Endothelial cell of umbilical vein (primary cell): ENCODE results near the gene FSTL4. TPM values are rescaled to one million over a fixed set of nuclear protein-coding genes. Genes with fewer than 3 reads are reported as not detected.

Source experiments
- Bru-seq: library from RNA; stranded (reverse); fragments of 400-500 nt; gene quantifications from one replicate; lab custom pipeline; 2021; lab: Mats Ljungman, UMichigan
- BruChase-seq, 2 experiments: library from RNA; stranded (reverse); fragments of 400-500 nt; gene quantifications; one replicate each; lab custom pipeline; 2021; lab: Mats Ljungman, UMichigan
- BruUV-seq: library from RNA; stranded (reverse); fragments of 400-500 nt; replicated peaks from 2 replicates; lab custom pipeline; 2021; lab: Mats Ljungman, UMichigan
- CTCF ChIA-PET: fragments of 300-600, 350-600 bp; sonication (Branson Sonifier 250); formaldehyde crosslinking; loops from one replicate; lab custom pipeline; 2021; ENCODE audit warnings: antibody characterized with exemption, inconsistent platforms; lab: Charles Lee
- POLR2A ChIA-PET: fragments of 300-600, 350-600 bp; sonication (Branson Sonifier 250); formaldehyde crosslinking; loops from one replicate; lab custom pipeline; 2021; ENCODE audit warnings: antibody characterized with exemption, inconsistent platforms; lab: Charles Lee
- DNase-seq: peaks from one replicate; pipeline ENCODE4 v3.0.0-alpha.2; 2011; ENCODE audit warnings: low read depth, low spot score
- FAIRE-seq: peaks from 2 replicates; lab custom pipeline; 2011; peaks lifted over from hg19 to GRCh38; lab: Jason Lieb, UNC
- H2AFZ ChIP-seq: 2 replicates; pipeline ENCODE4 v1.6.0; 2012; ENCODE audit warnings: low read depth, low read length, control low read depth, inconsistent platforms
- H3K27ac ChIP-seq: 2 replicates; pipeline ENCODE4 v1.5.1; 2011; ENCODE audit warnings: low read depth, mild to moderate bottlenecking, control low read depth, low read length, moderate library complexity; ENCODE audit not compliant: insufficient read depth
- H3K27me3 ChIP-seq, 2 experiments: 2 replicates each; pipeline versions ENCODE4 v1.6.0 to v1.6.1; 2011; ENCODE audit warnings: low read length in 2 of 2, mixed read lengths in 1 of 2; ENCODE audit not compliant: control insufficient read depth in 2 of 2, insufficient read depth in 2 of 2
- H3K36me3 ChIP-seq, 2 experiments: 2 replicates in 1 of 2; 3 replicates in 1 of 2; pipeline ENCODE4 v1.5.1; 2011; ENCODE audit warnings: low read length in 2 of 2, mild to moderate bottlenecking in 1 of 2, moderate library complexity in 1 of 2; ENCODE audit not compliant: control insufficient read depth in 2 of 2, insufficient read depth in 2 of 2; ENCODE audit errors: extremely low read depth in 1 of 2
- H3K4me1 ChIP-seq: 3 replicates; pipeline ENCODE4 v1.5.1; 2011; ENCODE audit warnings: mild to moderate bottlenecking, low read length; ENCODE audit not compliant: control insufficient read depth, insufficient read depth; ENCODE audit errors: extremely low read depth
- H3K4me2 ChIP-seq: 2 replicates; pipeline ENCODE4 v1.6.1; 2011; ENCODE audit warnings: low read length, control low read depth, mixed read lengths; ENCODE audit not compliant: insufficient read depth
- H3K4me3 ChIP-seq, 3 experiments: fragments of 200-600 bp in 1 of 3; sonication (generic), shearing (Covaris generic) in 1 of 3; replicated peaks in 1 of 3; 2 replicates each; pipeline ENCODE4 v1.5.1; 2011 to 2016; ENCODE audit warnings: control low read depth in 3 of 3, low read length in 3 of 3, mild to moderate bottlenecking in 2 of 3, inconsistent platforms in 1 of 3, low read depth in 1 of 3, moderate library complexity in 1 of 3; ENCODE audit not compliant: insufficient read depth in 1 of 3
- H3K79me2 ChIP-seq: 2 replicates; pipeline ENCODE4 v1.6.0; 2012; ENCODE audit warnings: low read length, inconsistent platforms; ENCODE audit not compliant: control insufficient read depth, insufficient read depth
- H3K9ac ChIP-seq: replicated peaks from 2 replicates; pipeline ENCODE3; 2011; ENCODE audit warnings: low read length, control low read depth; ENCODE audit not compliant: insufficient read depth; ENCODE audit errors: extremely low read depth
- H3K9me1 ChIP-seq: replicated peaks from 3 replicates; pipeline ENCODE4 v1.6.0; 2011; ENCODE audit warnings: mild to moderate bottlenecking, low read length; ENCODE audit not compliant: control insufficient read depth, insufficient read depth; ENCODE audit errors: extremely low read depth
- H3K9me3 ChIP-seq: replicated peaks from 2 replicates; pipeline ENCODE4 v1.5.1; 2012; ENCODE audit warnings: low read length, inconsistent platforms; ENCODE audit not compliant: control insufficient read depth, insufficient read depth
- H4K20me1 ChIP-seq: replicated peaks from 2 replicates; pipeline ENCODE3; 2011; ENCODE audit warnings: mild to moderate bottlenecking, low read length; ENCODE audit not compliant: control insufficient read depth, insufficient read depth; ENCODE audit errors: extremely low read depth
- CTCF ChIP-seq, 2 donors: IDR thresholded peaks; 1 replicate in 1 of 2; 2 replicates in 1 of 2; pipeline ENCODE4 v1.5.1; 2011; ENCODE audit warnings: low read length in 2 of 2, mild to moderate bottlenecking in 2 of 2, moderate library complexity in 2 of 2, control low read depth in 1 of 2, inconsistent platforms in 1 of 2, low read depth in 1 of 2; ENCODE audit not compliant: insufficient read depth in 1 of 2; ENCODE audit errors: extremely low read depth in 1 of 2
- EZH2 ChIP-seq: IDR thresholded peaks from 2 replicates; pipeline ENCODE4 v1.6.1; 2012; ENCODE audit warnings: borderline replicate concordance, low read depth, mild to moderate bottlenecking, moderate library complexity, low read length, inconsistent platforms; ENCODE audit not compliant: severe bottlenecking
- FOS ChIP-seq: IDR thresholded peaks from 2 replicates; pipeline ENCODE4 v1.6.1; 2011; ENCODE audit warnings: mild to moderate bottlenecking, low read length, moderate library complexity, borderline replicate concordance; ENCODE audit not compliant: insufficient read depth
- GATA2 ChIP-seq: IDR thresholded peaks from 2 replicates; pipeline ENCODE4 v1.7.0; 2011; ENCODE audit warnings: low read depth, mild to moderate bottlenecking, moderate library complexity, mixed read lengths, low read length; ENCODE audit not compliant: insufficient read length, insufficient read depth
- JUN ChIP-seq: IDR thresholded peaks from 2 replicates; pipeline ENCODE4 v1.6.1; 2011; ENCODE audit warnings: borderline replicate concordance, low read depth; ENCODE audit not compliant: insufficient read length, insufficient read depth
- MAX ChIP-seq: IDR thresholded peaks from 2 replicates; pipeline ENCODE4 v1.6.1; 2011; ENCODE audit not compliant: insufficient read depth, insufficient read length
- MYC ChIP-seq: IDR thresholded peaks from one replicate; pipeline ENCODE4 v1.6.1; 2011; ENCODE audit warnings: mild to moderate bottlenecking, low read depth, low read length
- POLR2A ChIP-seq: IDR thresholded peaks from 2 replicates; pipeline ENCODE4 v1.6.1; 2012; ENCODE audit warnings: low read depth, mild to moderate bottlenecking, control low read depth, low read length
- POLR2AphosphoS5 ChIP-seq: IDR thresholded peaks from 2 replicates; pipeline ENCODE4 v1.6.1; 2012; ENCODE audit warnings: low read depth, mild to moderate bottlenecking, control low read depth, low read length, moderate library complexity; ENCODE audit not compliant: insufficient read depth
- dilution Hi-C: fragments of 300-500 bp; cut with MboI; formaldehyde crosslinking; loops from one replicate; pipeline ENCODE4 v1.15.0; 2019; ENCODE audit warnings: low sequenced_read_pairs; ENCODE audit not compliant: extremely low pct_ligation_motif_present
- intact Hi-C: fragments of 100-400 bp; cut with micrococcal nuclease; formaldehyde crosslinking; loops from one replicate; pipeline ENCODE4 v1.10.0; 2022
- long read RNA-seq: library from polyadenylated mRNA; stranded (forward); transcript quantifications from one replicate; pipeline ENCODE4 v2.0.0, GENCODE V29; 2021
- polyA minus RNA-seq, 3 experiments: library from RNA; depleted of rRNA, polyadenylated mRNA; stranded (reverse); fragments of >200 nt; gene quantifications; 1 replicate in 1 of 3; 2 replicates in 2 of 3; pipeline ENCODE4 v1.2.3, GENCODE V29; 2011
- polyA plus RNA-seq, 4 experiments: library from polyadenylated mRNA; depleted of rRNA in 3 of 4; stranded (reverse) in 3 of 4; unstranded in 1 of 4; fragments of >200 nt; gene quantifications; 2 replicates each; pipeline versions ENCODE4 v1.2.1 to v1.2.3, GENCODE V29; 2011 to 2012; ENCODE audit warnings: missing spikeins in 1 of 4
- total RNA-seq: library from RNA; stranded (reverse); gene quantifications from 2 replicates; pipeline ENCODE4 v1.2.3, GENCODE V29; 2021

The FSTL4 gene
- total RNA-seq, result 0.07 TPM in 1 of 2 replicates, not detected in the other
- 0.18 and 0.21 TPM in 2 replicates for polyA plus RNA-seq
- polyA plus RNA-seq (2011; cell fraction: cytosol; rRNA removed), result 0.23 and 0.27 TPM in 2 replicates
- 0.25 and 0.48 TPM in 2 replicates for polyA plus RNA-seq (2011; cell fraction: nucleus; rRNA removed)
- polyA plus RNA-seq (2012), result 0.39 and 0.49 TPM in 2 replicates
- polyA minus RNA-seq, result 0.13 and 1.1 TPM in 2 replicates
- polyA minus RNA-seq (2011; cell fraction: cytosol; rRNA and poly(A)+ RNA removed), result not detected
- 0.58 TPM in 2 replicates for polyA minus RNA-seq (2011; cell fraction: nucleus; rRNA and poly(A)+ RNA removed)
- Bru-seq, nascent RNA, result percentile 11 among the genes with signal in this experiment
- BruChase-seq, experiment 1, labeled RNA remaining after a 6-hour chase, result percentile 11 among the genes with signal in this experiment
- BruChase-seq, experiment 2, labeled RNA remaining after a 2-hour chase, result percentile 7 among the genes with signal in this experiment
- long read RNA-seq, result 0 reads

- DNase-seq, result no peak
- Histone ChIP-seq H3K27ac (no peak within 1 kb of the TSS), H3K4me3 (no peak within 1 kb of the TSS), H3K79me2 (no peaks in the 10 kb centered on the region), H3K4me2 (no peak within 1 kb of the TSS), H3K36me3 (no peaks in the 10 kb centered on the region), H2AFZ (no peak within 1 kb of the TSS), H4K20me1 (no peaks in the 10 kb centered on the region), H3K27me3 (peaks cover 46 to 74% of the 10 kb centered on the region in 2 experiments), H3K9ac (no peak within 1 kb of the TSS), H3K9me1 (no peaks in the 10 kb centered on the region), H3K4me1 (peaks cover 6% of the 10 kb centered on the region), H3K9me3 (no peaks in the 10 kb centered on the region)
- ChIA-PET CTCF (interaction anchor here (1.1 to 3.7 kb wide), 5 partner anchors 59 to 257 kb away, joined by 3 to 30 read pairs (median 6); no protein-coding TSS in a partner anchor), POLR2A (no interaction called here)
- FAIRE-seq, result no peak
- dilution Hi-C loops (no loop called here), intact Hi-C loops (no loop called here)
- TF ChIP-seq MAX (no peak), POLR2A (no peak), EZH2 (no peak), CTCF (IDR thresholded peaks at IDR 0.05; ENCODE audit: extremely low read depth in 1 of 2, insufficient read depth in 1 of 2, low read depth in 1 of 2, low read length in 2 of 2) (no peak), MYC (no peak), JUN (no peak), POLR2AphosphoS5 (no peak), GATA2 (no peak), FOS (no peak)
- BruUV-seq, result no TSS peak
Observed at GRCh38 chr5:133612249-133612860, at the start of gene FSTL4. Gene FSTL4 (minus strand): TSS chr5:133612541.
